Epithelial cell of esophagus (primary cell): ENCODE measurements around the gene TOP2A.

Experiments used
- DNase-seq: peaks from one replicate; pipeline ENCODE4 v3.0.0; 2010; ENCODE audit warnings: low read depth
- H3K4me3 ChIP-seq: 2 replicates; pipeline ENCODE4 v1.5.1; 2011; ENCODE audit warnings: mild to moderate bottlenecking, low read length, control low read depth
- CTCF ChIP-seq: IDR thresholded peaks from 2 replicates; pipeline ENCODE4 v1.5.1; 2011; ENCODE audit warnings: low read depth, mild to moderate bottlenecking, low read length, control low read depth, inconsistent platforms; ENCODE audit not compliant: insufficient read depth; ENCODE audit errors: missing control alignments

Gene TOP2A

GRCh38 chr17:40445751-40446468 is 28.2 kb upstream of the TOP2A start:
- H3K4me3 ChIP-seq = no peak overlapping the region
- no peak for TF ChIP-seq CTCF
- no peak for DNase-seq

- H3K4me3 ChIP-seq = peak overlapping the region; percentile 48
- TF ChIP-seq CTCF = no peak
- no peak for DNase-seq
Measured at GRCh38 chr17:40443988-40444899, 26.5 kb upstream of the TOP2A start.

- DNase-seq = peak; percentile 72
- TF ChIP-seq CTCF = peak; percentile 36
- H3K4me3 ChIP-seq = peak within 1 kb of the TSS; percentile 48
Measured at GRCh38 chr17:40443196-40443987, 25.7 kb upstream of the TOP2A start, which contains the start of gene IGFBP4. IGFBP4 (plus strand) TSS chr17:40443450; CDS start chr17:40443736, 286 bp downstream.

- TF ChIP-seq CTCF = peak; percentile 5
- peak overlapping the region; percentile 48 for H3K4me3 ChIP-seq
- DNase-seq = no peak
Measured at GRCh38 chr17:40442392-40443195, 24.9 kb upstream of the TOP2A start.

GRCh38 chr17:40440166-40440565 is 22.5 kb upstream of the TOP2A start:
- no peak for TF ChIP-seq CTCF

More at GRCh38 chr17:40440166-40440565, 22.5 kb upstream of the TOP2A start:
- no peak for DNase-seq
- no peak overlapping the region for H3K4me3 ChIP-seq
